HG03378 (cell line): ENCODE measurements around the gene CALCB.
A peak's percentile ranks its signal among the peaks of the same experiment; 100 is the strongest.

Experiments used
- ATAC-seq: cut with Tn5 transposase; IDR thresholded peaks from one replicate; pipeline ENCODE4 v1.9.1; 2021; ENCODE audit warnings: mild to moderate bottlenecking, moderate library complexity; ENCODE audit not compliant: unreplicated experiment

CALCB gene

GRCh38 chr11:15117751-15118150 lies 44.4 kb downstream of the CALCB start:
- no peak for ATAC-seq

GRCh38 chr11:15118431-15118830 lies 45.0 kb downstream of the CALCB start:
- ATAC-seq: peak; percentile 58

- ATAC-seq: no peak
Observed at GRCh38 chr11:15119352-15119751, 46.0 kb downstream of the CALCB start.

- no peak for ATAC-seq
Observed at GRCh38 chr11:15119826-15120225, 46.4 kb downstream of the CALCB start.

GRCh38 chr11:15123849-15124248 lies 50.5 kb downstream of the CALCB start:
- ATAC-seq: no peak

- no peak for ATAC-seq
Observed at GRCh38 chr11:15124528-15124927, 51.1 kb downstream of the CALCB start.

- no peak for ATAC-seq
Observed at GRCh38 chr11:15127341-15127740, 53.9 kb downstream of the CALCB start.
